Retinal pigment epithelial cell (primary cell): ENCODE results near the gene TNFSF9.

Experiments
- DNase-seq: peaks from one replicate; pipeline ENCODE4 v3.0.0-alpha.2; 2010; ENCODE audit warnings: low read depth
- H3K4me3 ChIP-seq: 2 replicates; pipeline ENCODE4 v1.5.1; 2011; ENCODE audit warnings: mild to moderate bottlenecking, low read length, control low read depth, moderate library complexity
- CTCF ChIP-seq: conservative IDR thresholded peaks from 2 replicates; pipeline ENCODE4 v1.5.1; 2011; ENCODE audit warnings: low read depth, low read length, control low read depth, inconsistent platforms

TNFSF9 gene

GRCh38 chr19:6510618-6511017 is 20.2 kb upstream of the TNFSF9 start:
- no peak overlapping the region for H3K4me3 ChIP-seq
- no peak for TF ChIP-seq CTCF
- DNase-seq, result no peak

DNA sequence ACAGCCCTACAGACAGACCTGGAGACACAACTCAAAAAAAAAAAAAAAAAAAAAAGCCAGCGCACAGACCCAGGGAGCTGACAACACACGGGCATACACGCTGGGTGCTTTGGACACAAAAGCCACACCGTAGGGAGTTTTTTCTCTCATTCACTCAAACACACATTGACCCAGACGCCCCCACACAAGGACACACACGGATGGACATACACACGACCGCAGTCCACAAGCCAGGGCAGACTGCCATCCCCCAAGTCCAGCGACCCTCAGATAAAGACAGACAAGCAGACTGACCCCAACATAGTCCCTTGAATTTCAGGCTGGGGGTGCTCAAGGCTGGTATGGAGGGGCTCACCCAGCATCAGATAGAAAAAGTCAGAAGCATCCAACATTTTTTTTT is 16.7 kb upstream of the TNFSF9 start:
- no peak for DNase-seq
- H3K4me3 ChIP-seq, result no peak overlapping the region
- TF ChIP-seq CTCF, result no peak

DNA sequence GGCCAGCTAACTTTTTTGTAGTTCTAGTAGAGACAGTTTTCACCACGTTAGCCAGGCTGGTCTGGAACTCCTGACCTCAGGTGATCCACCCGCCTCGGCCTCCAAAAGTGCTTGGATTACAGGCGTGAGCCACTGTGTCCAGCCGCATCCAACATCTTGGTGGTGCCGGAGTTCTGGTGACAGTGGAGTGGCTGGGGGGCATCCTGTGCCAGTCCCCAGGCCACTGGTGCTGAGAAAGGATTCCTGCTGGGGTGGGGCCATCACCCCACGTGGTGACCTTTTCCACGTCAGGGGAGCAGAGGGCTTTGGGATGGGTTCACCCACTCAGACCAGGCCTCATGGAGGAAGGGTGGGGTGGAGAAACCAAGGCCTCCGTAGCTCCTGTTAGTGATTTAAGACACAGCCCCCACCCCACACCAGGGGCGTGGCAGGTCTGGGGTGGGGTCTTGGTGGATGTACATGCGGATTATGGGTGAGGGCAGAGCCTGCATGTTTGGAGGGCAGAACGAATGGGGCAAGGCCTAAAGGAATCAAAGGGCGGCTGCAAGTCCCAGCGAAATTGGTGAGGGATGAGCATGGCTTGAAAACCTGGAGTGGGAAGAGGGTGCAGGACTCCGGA is 15.8 kb upstream of the TNFSF9 start:
- TF ChIP-seq CTCF, result no peak
- DNase-seq, result no peak
- no peak overlapping the region for H3K4me3 ChIP-seq

GRCh38 chr19:6516018-6516658 is 14.7 kb upstream of the TNFSF9 start:
- no peak for TF ChIP-seq CTCF
- peak overlapping the region; percentile 69 for H3K4me3 ChIP-seq
- DNase-seq, result peak; percentile 77

DNA sequence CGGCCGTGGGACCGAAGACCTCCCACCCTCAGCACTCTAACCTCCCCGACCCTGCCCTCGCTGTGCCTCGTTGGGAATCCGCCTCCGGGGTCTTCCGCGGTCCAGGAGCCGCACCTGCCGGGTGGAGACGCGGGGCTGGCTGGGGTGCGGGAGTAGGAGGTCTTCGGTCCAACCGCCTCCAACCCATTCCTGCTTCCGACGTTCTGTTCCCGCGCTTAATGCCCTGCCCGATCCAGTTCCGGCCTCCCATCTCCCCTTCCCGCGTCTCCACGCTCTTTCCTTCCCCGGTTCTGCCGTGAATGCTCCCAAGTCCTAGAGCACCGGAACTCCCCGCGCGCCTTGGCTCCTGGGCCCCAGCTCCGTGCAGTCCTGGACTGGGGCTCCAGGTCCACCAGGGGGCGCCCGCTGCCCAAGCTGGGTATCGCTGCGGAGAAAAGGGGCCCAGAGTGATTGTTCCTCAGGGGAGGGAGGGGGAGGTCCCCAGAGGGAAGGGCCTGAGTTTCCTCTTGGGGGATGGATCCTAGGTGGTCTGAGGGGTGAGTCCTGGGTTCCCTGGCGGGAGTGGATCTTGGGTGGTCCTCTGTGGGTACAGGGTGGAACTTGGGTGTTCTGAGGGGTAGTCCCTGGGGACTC is 14.1 kb upstream of the TNFSF9 start:
- DNase-seq, result no peak
- H3K4me3 ChIP-seq, result peak overlapping the region; percentile 69
- peak; percentile 92 for TF ChIP-seq CTCF

DNA sequence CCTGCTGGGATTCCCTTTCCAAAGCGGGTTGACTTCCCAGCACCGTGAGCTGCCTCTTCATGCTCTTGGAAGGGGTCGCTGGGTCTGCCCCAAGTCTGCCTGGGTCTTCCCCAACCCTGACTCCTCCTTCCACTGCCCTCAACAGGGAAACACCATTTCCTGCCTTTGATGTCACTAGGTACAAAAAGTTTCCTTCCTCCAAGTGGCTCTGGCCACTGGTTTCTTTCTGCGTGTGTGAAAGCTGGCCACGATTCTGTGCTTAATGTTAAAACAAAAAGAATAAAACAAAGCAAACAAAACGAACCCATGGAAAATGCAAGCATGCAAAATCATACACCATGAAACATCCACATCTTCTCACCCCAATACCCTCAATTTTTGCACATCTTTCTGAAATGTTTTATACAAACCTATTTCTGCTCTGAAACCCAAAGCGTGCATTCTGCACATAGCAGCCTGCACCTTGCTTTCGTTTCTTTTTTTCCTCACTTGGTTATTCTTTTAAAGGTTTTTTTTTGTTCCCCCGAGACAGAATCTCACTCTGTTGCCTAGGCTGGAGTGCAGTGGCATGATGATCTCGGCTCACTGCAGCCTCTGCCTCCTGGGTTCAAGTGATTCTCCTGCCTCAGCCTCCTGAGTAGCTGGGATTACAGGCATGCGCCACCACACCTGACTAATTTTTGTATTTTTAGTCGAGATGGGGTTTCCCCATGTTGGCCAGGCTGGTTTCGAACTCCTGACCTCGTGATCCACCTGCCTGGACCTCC is 12.5 kb upstream of the TNFSF9 start:
- H3K4me3 ChIP-seq, result no peak overlapping the region
- no peak for DNase-seq

More for the DNA sequence above, 12.5 kb upstream of the TNFSF9 start:
- no peak for TF ChIP-seq CTCF
